A375 (cell line): Measurements from ENCODE around the gene FRMD8. TPM values are rescaled to one million over a fixed set of nuclear protein-coding genes. Genes with fewer than 3 reads are reported as not detected.

ENCODE experiments used
- small RNA-seq: library from RNA; depleted of rRNA; stranded (forward); fragments of <200 nt; gene quantifications from one replicate; pipeline ENCODE3, GENCODE V24; 2014
- total RNA-seq: library from RNA; depleted of rRNA; stranded (reverse); fragments of >200 nt; shearing (Covaris generic); gene quantifications from 2 replicates; pipeline ENCODE4 v1.2.3, GENCODE V29; 2014; rRNA removed

Gene FRMD8
- 76.8 and 79.3 TPM in 2 replicates for total RNA-seq

GRCh38 chr11:65386307-65387140, at the start of gene FRMD8:
FRMD8 (plus strand) TSS chr11:65386637; CDS start chr11:65387037, 400 bp downstream.

GRCh38 chr11:65354265-65355012, 32.0 kb upstream of the FRMD8 start, which contains the start of gene TIGD3:
TIGD3 (plus strand) TSS chr11:65354751; CDS start chr11:65355809, 1,058 bp downstream.

DNA sequence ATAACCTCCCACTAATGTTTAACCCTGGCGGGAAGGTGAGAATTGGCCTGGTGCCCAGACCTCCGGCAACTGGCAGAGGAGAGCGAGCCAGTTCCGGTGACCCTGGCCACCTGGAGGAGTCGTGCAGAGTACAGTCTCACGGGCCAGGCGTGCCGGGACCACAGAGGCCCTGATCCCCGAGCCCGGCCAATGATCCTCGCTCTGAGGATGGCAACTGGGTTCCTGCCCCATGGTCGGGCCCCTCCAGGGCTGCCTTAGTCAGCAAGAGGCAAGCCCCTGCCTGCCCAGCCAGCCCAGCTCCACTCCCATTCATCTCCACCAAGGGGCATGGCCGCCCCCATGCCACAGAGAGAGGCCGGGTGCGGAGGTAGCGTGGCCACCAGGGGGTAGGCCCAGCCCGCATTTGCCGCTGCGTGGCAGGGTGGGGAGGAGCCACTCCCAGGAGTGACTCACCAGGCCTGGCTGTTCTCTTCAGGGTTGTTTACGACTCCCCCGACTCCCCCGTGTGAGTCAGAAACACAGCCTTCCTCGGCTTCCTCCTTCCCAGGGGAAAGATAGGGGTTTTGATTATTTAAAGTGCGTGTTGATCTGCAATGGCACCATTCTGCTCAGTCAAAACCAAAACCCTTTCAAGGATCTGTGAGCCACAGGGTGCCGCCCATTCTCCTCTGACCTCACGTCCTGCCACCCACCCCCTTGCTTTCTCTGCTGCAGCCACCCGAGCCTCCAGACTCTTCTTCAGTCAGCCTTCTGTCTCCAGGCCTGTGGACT, 4.2 kb upstream of the FRMD8 start, which contains the start of gene SLC25A45:
SLC25A45 (minus strand) TSS at position 614 of the 771 bp plus-strand sequence. CDS start 695 bp downstream, outside the sequence.

DNA sequence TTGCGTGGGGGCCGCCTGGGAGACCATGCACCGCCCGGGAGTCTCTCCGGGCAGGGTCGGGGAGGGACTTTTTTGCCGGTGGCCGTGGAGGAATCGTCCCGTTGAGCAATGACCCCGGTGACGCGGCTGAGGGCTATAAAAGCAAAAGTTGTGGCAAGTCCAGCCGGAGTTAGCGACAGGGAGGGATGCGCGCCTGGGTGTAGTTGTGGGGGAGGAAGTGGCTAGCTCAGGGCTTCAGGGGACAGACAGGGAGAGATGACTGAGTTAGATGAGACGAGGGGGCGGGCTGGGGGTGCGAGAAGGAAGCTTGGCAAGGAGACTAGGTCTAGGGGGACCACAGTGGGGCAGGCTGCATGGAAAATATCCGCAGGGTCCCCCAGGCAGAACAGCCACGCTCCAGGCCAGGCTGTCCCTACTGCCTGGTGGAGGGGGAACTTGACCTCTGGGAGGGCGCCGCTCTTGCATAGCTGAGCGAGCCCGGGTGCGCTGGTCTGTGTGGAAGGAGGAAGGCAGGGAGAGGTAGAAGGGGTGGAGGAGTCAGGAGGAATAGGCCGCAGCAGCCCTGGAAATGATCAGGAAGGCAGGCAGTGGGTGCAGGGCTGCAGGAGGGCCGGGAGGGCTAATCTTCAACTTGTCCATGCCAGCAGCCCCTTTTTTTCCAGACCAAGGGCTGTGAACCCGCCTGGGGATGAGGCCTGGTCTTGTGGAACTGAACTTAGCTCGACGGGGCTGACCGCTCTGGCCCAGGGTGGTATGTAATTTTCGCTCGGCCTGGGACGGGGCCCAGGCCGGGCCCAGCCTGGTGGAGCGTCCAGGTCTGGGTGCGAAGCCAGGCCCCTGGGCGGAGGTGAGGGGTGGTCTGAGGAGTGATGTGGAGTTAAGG, 36.4 kb downstream of the FRMD8 start, which contains the start of gene NEAT1:
NEAT1 (plus strand) TSS at position 166 of the 883 bp plus-strand sequence.

Small RNAs within 50 kb of the gene (small RNA-seq; reads per million reads assigned to genes)
- not detected for gene RF01684

Other genes with a start within 250 kb of the FRMD8 start
- not detected in 2 replicates for gene SPDYC, start 216.4 kb upstream of the FRMD8 start, total RNA-seq
- gene CAPN1, start 204.7 kb upstream of the FRMD8 start, total RNA-seq, result 65.5 and 67.5 TPM in 2 replicates
- gene POLA2, start 124.7 kb upstream of the FRMD8 start, total RNA-seq, result 22.3 and 24.3 TPM in 2 replicates
- gene CDC42EP2, start 71.8 kb upstream of the FRMD8 start, total RNA-seq, result 12.6 and 14.5 TPM in 2 replicates
- 47.7 and 62.2 TPM in 2 replicates for gene DPF2, start 52.8 kb upstream of the FRMD8 start, total RNA-seq
- gene TIGD3, start 31.9 kb upstream of the FRMD8 start, total RNA-seq, result 1.2 and 1.4 TPM in 2 replicates
- 14.1 and 15.8 TPM in 2 replicates for gene SLC25A45, start 4.0 kb upstream of the FRMD8 start, total RNA-seq
- 69.3 and 73.0 TPM in 2 replicates for gene NEAT1, start 36.2 kb downstream of the FRMD8 start, total RNA-seq
- 2,655 and 2,827 TPM in 2 replicates for gene MALAT1, start 112.4 kb downstream of the FRMD8 start, total RNA-seq
- 144 TPM in 2 replicates for gene SCYL1, start 138.4 kb downstream of the FRMD8 start, total RNA-seq
- 205 and 209 TPM in 2 replicates for gene LTBP3, start 171.7 kb downstream of the FRMD8 start, total RNA-seq
- 93.6 and 98.5 TPM in 2 replicates for gene ZNRD2, start 183.8 kb downstream of the FRMD8 start, total RNA-seq
- 43.3 and 48.4 TPM in 2 replicates for gene FAM89B, start 185.9 kb downstream of the FRMD8 start, total RNA-seq
- gene EHBP1L1, start 189.4 kb downstream of the FRMD8 start, total RNA-seq, result 147 and 171 TPM in 2 replicates
- gene KCNK7, start 209.2 kb downstream of the FRMD8 start, total RNA-seq, result 0.27 and 0.30 TPM in 2 replicates
- gene MAP3K11, start 227.6 kb downstream of the FRMD8 start, total RNA-seq, result 32.6 and 44.9 TPM in 2 replicates
- gene PCNX3, start 229.1 kb downstream of the FRMD8 start, total RNA-seq, result 38.1 and 38.7 TPM in 2 replicates